ENCODE measurements around the gene SCUBE3. TPM values are rescaled to one million over a fixed set of nuclear protein-coding genes. Genes with fewer than 3 reads are reported as not detected.

The SCUBE3 gene
- total and polyA plus RNA-seq, 2 of the 13 experiments (the other 11 are each of a cell fraction or from before 2014, with no cell fraction given), result not detected

GRCh38 chr6:35240838-35241801, 27.4 kb downstream of the SCUBE3 start (continued):
- no peak for TF ChIP-seq SOX13 (IDR thresholded peaks at IDR 0.05)
- TF ChIP-seq SOX13 (CRISPR knock-in tag; conservative IDR thresholded peaks at IDR 0.05 in 1 of 2, IDR thresholded peaks at IDR 0.05 in 1 of 2), result 0 out of 4 replicates have a peak, but pooled peaks of 1 of the 2 experiments have one; percentile 11
- no peak for TF ChIP-seq NR2F6 (IDR thresholded peaks at IDR 0.05)
- TF ChIP-seq NR2F6 (CRISPR knock-in tag; IDR thresholded peaks at IDR 0.05), result peak; percentile 55; the same call in 1 of the 2 replicates
- no peak for TF ChIP-seq ZNF780A (CRISPR knock-in tag; IDR thresholded peaks at IDR 0.05)
- peak; percentile 81; the same call in 1 of the 2 replicates for TF ChIP-seq AHR (CRISPR knock-in tag; IDR thresholded peaks at IDR 0.05)
- TF ChIP-seq NONO (IDR thresholded peaks at IDR 0.05), result no peak
- TF ChIP-seq NONO (CRISPR knock-in tag; conservative IDR thresholded peaks at IDR 0.05), result 0 out of 2 replicates have a peak, but pooled peaks have one; percentile 43
- TF ChIP-seq HMGXB4 (CRISPR knock-in tag; IDR thresholded peaks at IDR 0.05; ENCODE audit: borderline replicate concordance in 1 of 2, low read depth in 1 of 2), result peak in 1 of 2 experiments; percentile 71; a peak in 1 of 4 replicates
- peak; percentile 83 for TF ChIP-seq TEAD3 (CRISPR knock-in tag; optimal IDR thresholded peaks at IDR 0.05; ENCODE audit: borderline replicate concordance)
- TF ChIP-seq HNRNPL (IDR thresholded peaks at IDR 0.05; ENCODE audit: low read depth, low read length), result no peak
- peak; percentile 81 for TF ChIP-seq JARID2 (CRISPR knock-in tag; IDR thresholded peaks at IDR 0.05; ENCODE audit: insufficient replicate concordance)
- TF ChIP-seq TGIF2 (CRISPR knock-in tag; IDR thresholded peaks at IDR 0.05), result peak; percentile 53; the same call in 1 of the 2 replicates
- TF ChIP-seq CENPX (CRISPR knock-in tag; IDR thresholded peaks at IDR 0.05), result no peak
- 0 out of 2 replicates have a peak, but pooled peaks have one; percentile 48 for TF ChIP-seq SMAD3 (CRISPR knock-in tag; IDR thresholded peaks at IDR 0.05)
- TF ChIP-seq TMF1 (CRISPR knock-in tag; IDR thresholded peaks at IDR 0.05; ENCODE audit: low read depth), result no peak
- peak; percentile 50; the same call in 1 of the 2 replicates for TF ChIP-seq CEBPB (IDR thresholded peaks at IDR 0.05; ENCODE audit: borderline replicate concordance, low read depth, low read length)
- TF ChIP-seq FOXA1 (IDR thresholded peaks at IDR 0.05), result no peak
- 0 out of 2 replicates have a peak, but pooled peaks have one; percentile 7 for TF ChIP-seq FOXA1 (CRISPR knock-in tag; IDR thresholded peaks at IDR 0.05)
- 0 out of 2 replicates have a peak, but pooled peaks have one; percentile 30 for TF ChIP-seq SSRP1 (CRISPR knock-in tag; IDR thresholded peaks at IDR 0.05)
- 0 out of 2 replicates have a peak, but pooled peaks have one; percentile 46 for TF ChIP-seq KMT2A (CRISPR knock-in tag; IDR thresholded peaks at IDR 0.05)
- 0 out of 2 replicates have a peak, but pooled peaks have one; percentile 26 for TF ChIP-seq HCFC1 (IDR thresholded peaks at IDR 0.05; ENCODE audit: low read depth, low read length)
- TF ChIP-seq ZKSCAN8 (CRISPR knock-in tag; IDR thresholded peaks at IDR 0.05; ENCODE audit: borderline replicate concordance), result 0 out of 2 replicates have a peak, but pooled peaks have one; percentile 53
- TF ChIP-seq YY1 (IDR thresholded peaks at IDR 0.05; ENCODE audit: insufficient read depth, insufficient replicate concordance, low read depth, low read length), result no peak
- no peak for TF ChIP-seq ZNF121 (CRISPR knock-in tag; IDR thresholded peaks at IDR 0.05)
- TF ChIP-seq ZNF83 (CRISPR knock-in tag; IDR thresholded peaks at IDR 0.05; ENCODE audit: borderline replicate concordance), result peak; percentile 36; the same call in 1 of the 2 replicates
- 0 out of 2 replicates have a peak, but pooled peaks have one; percentile 37 for TF ChIP-seq ZNF230 (CRISPR knock-in tag; IDR thresholded peaks at IDR 0.05)
- no peak for TF ChIP-seq ZNF382 (CRISPR knock-in tag; IDR thresholded peaks at IDR 0.05; ENCODE audit: borderline replicate concordance)
